Vagina (tissue), 2 donors: Measurements from ENCODE around the gene TBX3.

Experiments used
- POLR2A ChIP-seq, 2 donors: fragments of 450-650 bp; IDR thresholded peaks; one replicate each; pipeline ENCODE4 v1.6.1; 2017; ENCODE audit warnings: antibody characterized with exemption in 2 of 2, mild to moderate bottlenecking in 2 of 2, moderate library complexity in 2 of 2
- POLR2AphosphoS5 ChIP-seq, 2 donors: sonication (generic); formaldehyde crosslinking; IDR thresholded peaks; one replicate each; pipeline ENCODE4 v1.9.0; 2017; ENCODE audit warnings: antibody characterized with exemption in 2 of 2, mild to moderate bottlenecking in 2 of 2, low read depth in 1 of 2; ENCODE audit not compliant: insufficient read depth in 1 of 2
- TF ChIP-seq, protein P1 (sequence below), 3 experiments: fragments of 450-650 bp in 2 of 3; fragments of 200-600 bp in 1 of 3; sonication (generic) in 1 of 3; IDR thresholded peaks; one replicate each; pipeline ENCODE4 v1.5.1; 2017 to 2019; ENCODE audit warnings: antibody characterized with exemption in 3 of 3, mild to moderate bottlenecking in 2 of 3, moderate library complexity in 2 of 3

GRCh38 chr12:114673169-114673833, 10.7 kb downstream of the TBX3 start:
- TF ChIP-seq POLR2A (IDR thresholded peaks at IDR 0.05) (peak in 1 of 2 donors; percentile 56), POLR2AphosphoS5 (IDR thresholded peaks at IDR 0.05; ENCODE audit: insufficient read depth in 1 of 2, low read depth in 1 of 2) (peak; percentile 10 to 82)
- TF ChIP-seq, protein P1, sequence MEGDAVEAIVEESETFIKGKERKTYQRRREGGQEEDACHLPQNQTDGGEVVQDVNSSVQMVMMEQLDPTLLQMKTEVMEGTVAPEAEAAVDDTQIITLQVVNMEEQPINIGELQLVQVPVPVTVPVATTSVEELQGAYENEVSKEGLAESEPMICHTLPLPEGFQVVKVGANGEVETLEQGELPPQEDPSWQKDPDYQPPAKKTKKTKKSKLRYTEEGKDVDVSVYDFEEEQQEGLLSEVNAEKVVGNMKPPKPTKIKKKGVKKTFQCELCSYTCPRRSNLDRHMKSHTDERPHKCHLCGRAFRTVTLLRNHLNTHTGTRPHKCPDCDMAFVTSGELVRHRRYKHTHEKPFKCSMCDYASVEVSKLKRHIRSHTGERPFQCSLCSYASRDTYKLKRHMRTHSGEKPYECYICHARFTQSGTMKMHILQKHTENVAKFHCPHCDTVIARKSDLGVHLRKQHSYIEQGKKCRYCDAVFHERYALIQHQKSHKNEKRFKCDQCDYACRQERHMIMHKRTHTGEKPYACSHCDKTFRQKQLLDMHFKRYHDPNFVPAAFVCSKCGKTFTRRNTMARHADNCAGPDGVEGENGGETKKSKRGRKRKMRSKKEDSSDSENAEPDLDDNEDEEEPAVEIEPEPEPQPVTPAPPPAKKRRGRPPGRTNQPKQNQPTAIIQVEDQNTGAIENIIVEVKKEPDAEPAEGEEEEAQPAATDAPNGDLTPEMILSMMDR (IDR thresholded peaks at IDR 0.05) = no peak
